ENCODE measurements around the gene SLC6A3.

DNA sequence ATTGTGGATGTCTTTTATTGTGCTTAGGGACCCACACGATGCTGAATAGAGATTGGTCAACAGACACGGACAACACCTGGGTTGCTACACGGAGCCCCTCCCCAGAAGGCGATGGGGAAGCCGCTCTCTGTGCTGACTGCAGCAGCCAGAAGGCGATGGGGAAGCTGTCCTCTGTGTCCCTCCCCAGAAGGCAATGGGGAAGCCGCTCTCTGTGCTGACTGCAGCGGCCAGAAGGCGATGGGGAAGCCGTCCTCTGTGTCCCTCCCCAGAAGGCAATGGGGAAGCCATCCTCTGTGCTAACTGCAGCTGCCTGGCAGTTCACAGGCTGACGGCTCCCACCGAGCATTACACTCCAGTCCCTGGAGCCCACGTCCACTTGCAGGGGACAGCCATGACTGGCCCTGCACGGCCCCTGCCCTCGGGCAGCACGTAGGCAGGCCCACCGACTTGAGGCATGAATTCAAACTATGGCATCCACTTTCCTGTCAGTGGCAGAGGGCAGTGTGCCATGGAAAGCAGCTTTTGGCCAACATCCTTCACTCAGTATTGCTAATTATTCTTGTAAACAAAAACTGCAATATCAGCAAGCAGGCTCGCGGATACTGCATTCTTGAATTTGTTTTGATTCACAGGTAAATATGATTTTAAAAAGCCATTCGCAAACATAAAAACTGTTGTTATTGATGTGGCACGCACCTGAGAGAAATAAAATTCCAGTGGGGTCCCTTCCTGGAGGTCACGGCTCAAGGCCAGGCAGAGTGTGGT is 52.3 kb downstream of the SLC6A3 start:
- TF ChIP-seq, protein P1, sequence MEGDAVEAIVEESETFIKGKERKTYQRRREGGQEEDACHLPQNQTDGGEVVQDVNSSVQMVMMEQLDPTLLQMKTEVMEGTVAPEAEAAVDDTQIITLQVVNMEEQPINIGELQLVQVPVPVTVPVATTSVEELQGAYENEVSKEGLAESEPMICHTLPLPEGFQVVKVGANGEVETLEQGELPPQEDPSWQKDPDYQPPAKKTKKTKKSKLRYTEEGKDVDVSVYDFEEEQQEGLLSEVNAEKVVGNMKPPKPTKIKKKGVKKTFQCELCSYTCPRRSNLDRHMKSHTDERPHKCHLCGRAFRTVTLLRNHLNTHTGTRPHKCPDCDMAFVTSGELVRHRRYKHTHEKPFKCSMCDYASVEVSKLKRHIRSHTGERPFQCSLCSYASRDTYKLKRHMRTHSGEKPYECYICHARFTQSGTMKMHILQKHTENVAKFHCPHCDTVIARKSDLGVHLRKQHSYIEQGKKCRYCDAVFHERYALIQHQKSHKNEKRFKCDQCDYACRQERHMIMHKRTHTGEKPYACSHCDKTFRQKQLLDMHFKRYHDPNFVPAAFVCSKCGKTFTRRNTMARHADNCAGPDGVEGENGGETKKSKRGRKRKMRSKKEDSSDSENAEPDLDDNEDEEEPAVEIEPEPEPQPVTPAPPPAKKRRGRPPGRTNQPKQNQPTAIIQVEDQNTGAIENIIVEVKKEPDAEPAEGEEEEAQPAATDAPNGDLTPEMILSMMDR (IDR thresholded peaks at IDR 0.05), result no peak
- TF ChIP-seq POLR2A (IDR thresholded peaks at IDR 0.05) (no peak), EP300 (IDR thresholded peaks at IDR 0.05) (no peak)

Measured in tibial nerve (tissue), 4 donors.